Peyer's patch (tissue), 4 donors: ENCODE data around the gene FILIP1.

Source experiments
- POLR2A ChIP-seq, 2 donors: fragments of 450-650 bp; IDR thresholded peaks; one replicate each; pipeline ENCODE4 v1.5.1; 2017; ENCODE audit warnings: antibody characterized with exemption in 2 of 2, mild to moderate bottlenecking in 2 of 2, moderate library complexity in 2 of 2
- TF ChIP-seq, protein P1 (sequence below), 6 experiments: fragments of 450-650 bp in 4 of 6; fragments of 200-600 bp in 2 of 6; sonication (generic) in 1 of 6; IDR thresholded peaks; one replicate each; pipeline ENCODE4 v1.5.1; 2017 to 2019; ENCODE audit warnings: antibody characterized with exemption in 6 of 6, mild to moderate bottlenecking in 3 of 6, moderate library complexity in 1 of 6

GRCh38 chr6:75499640-75500039 lies 6.0 kb upstream of the FILIP1 start:
- TF ChIP-seq, protein P1, sequence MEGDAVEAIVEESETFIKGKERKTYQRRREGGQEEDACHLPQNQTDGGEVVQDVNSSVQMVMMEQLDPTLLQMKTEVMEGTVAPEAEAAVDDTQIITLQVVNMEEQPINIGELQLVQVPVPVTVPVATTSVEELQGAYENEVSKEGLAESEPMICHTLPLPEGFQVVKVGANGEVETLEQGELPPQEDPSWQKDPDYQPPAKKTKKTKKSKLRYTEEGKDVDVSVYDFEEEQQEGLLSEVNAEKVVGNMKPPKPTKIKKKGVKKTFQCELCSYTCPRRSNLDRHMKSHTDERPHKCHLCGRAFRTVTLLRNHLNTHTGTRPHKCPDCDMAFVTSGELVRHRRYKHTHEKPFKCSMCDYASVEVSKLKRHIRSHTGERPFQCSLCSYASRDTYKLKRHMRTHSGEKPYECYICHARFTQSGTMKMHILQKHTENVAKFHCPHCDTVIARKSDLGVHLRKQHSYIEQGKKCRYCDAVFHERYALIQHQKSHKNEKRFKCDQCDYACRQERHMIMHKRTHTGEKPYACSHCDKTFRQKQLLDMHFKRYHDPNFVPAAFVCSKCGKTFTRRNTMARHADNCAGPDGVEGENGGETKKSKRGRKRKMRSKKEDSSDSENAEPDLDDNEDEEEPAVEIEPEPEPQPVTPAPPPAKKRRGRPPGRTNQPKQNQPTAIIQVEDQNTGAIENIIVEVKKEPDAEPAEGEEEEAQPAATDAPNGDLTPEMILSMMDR (IDR thresholded peaks at IDR 0.05), result no peak
- no peak for TF ChIP-seq POLR2A (IDR thresholded peaks at IDR 0.05)
